Measurements from ENCODE around the gene HLCS. TPM values are rescaled to one million over a fixed set of nuclear protein-coding genes. Genes with fewer than 3 reads are reported as not detected.

The HLCS gene
- total RNA-seq, 1 donor from 2014 or later = 25.0 TPM

- H3K4me3 ChIP-seq = peak overlapping the region; percentile 65
- H3K9ac ChIP-seq = no peak overlapping the region
- peak overlapping the region; percentile 86 for H3K4me3 Mint-ChIP-seq
- peaks cover 46% of the 10 kb centered on the region for H3K4me1 ChIP-seq
- no peaks in the 10 kb centered on the region for H3K79me2 ChIP-seq (ENCODE audit: low read depth)
- no peaks in the 10 kb centered on the region for H3K36me3 Mint-ChIP-seq
- TF ChIP-seq EZH2 (IDR thresholded peaks at IDR 0.05) (peak; percentile 46), EZH2phosphoT487 (IDR thresholded peaks at IDR 0.05) (no peak)
- TF ChIP-seq, protein P1, sequence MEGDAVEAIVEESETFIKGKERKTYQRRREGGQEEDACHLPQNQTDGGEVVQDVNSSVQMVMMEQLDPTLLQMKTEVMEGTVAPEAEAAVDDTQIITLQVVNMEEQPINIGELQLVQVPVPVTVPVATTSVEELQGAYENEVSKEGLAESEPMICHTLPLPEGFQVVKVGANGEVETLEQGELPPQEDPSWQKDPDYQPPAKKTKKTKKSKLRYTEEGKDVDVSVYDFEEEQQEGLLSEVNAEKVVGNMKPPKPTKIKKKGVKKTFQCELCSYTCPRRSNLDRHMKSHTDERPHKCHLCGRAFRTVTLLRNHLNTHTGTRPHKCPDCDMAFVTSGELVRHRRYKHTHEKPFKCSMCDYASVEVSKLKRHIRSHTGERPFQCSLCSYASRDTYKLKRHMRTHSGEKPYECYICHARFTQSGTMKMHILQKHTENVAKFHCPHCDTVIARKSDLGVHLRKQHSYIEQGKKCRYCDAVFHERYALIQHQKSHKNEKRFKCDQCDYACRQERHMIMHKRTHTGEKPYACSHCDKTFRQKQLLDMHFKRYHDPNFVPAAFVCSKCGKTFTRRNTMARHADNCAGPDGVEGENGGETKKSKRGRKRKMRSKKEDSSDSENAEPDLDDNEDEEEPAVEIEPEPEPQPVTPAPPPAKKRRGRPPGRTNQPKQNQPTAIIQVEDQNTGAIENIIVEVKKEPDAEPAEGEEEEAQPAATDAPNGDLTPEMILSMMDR (IDR thresholded peaks at IDR 0.05) = no peak
- peaks cover 40% of the 10 kb centered on the region for H3K27me3 ChIP-seq
- H2AFZ ChIP-seq (replicated peaks) = peak overlapping the region; percentile 54
- H4K20me1 ChIP-seq (ENCODE audit: low read depth) = no peaks in the 10 kb centered on the region
- peaks cover 14% of the 10 kb centered on the region for H3K27me3 Mint-ChIP-seq (ENCODE audit: insufficient read depth, low read depth)
- H3F3A ChIP-seq (ENCODE audit: low read depth) = peaks cover 27% of the 10 kb centered on the region
- H3K4me2 ChIP-seq = peak overlapping the region; percentile 92
- H3K9me3 Mint-ChIP-seq = no peaks in the 10 kb centered on the region
- H3K4me1 Mint-ChIP-seq = peaks cover 54% of the 10 kb centered on the region
- no peaks in the 10 kb centered on the region for H3K36me3 ChIP-seq
- H3K27ac ChIP-seq = no peak overlapping the region
- H3K9me3 ChIP-seq (ENCODE audit: low read depth) = no peaks in the 10 kb centered on the region
- peak overlapping the region; percentile 57 for H3K27ac Mint-ChIP-seq
- DNase-seq (ENCODE audit: low spot score) = no peak
Observed at GRCh38 chr21:36747041-36747814, 219.2 kb downstream of the HLCS start.

- Histone ChIP-seq H2AFZ (replicated peaks) (no peak overlapping the region), H3K9ac (no peak overlapping the region)
- no peak overlapping the region for H3K4me3 Mint-ChIP-seq
Observed at GRCh38 chr21:36745459-36745858, 221.0 kb downstream of the HLCS start.

GRCh38 chr21:36744560-36745231 is 221.8 kb downstream of the HLCS start:
- no peak overlapping the region for H3K9ac ChIP-seq
- no peaks in the 10 kb centered on the region for H3K9me3 ChIP-seq (ENCODE audit: low read depth)
- peaks cover 40% of the 10 kb centered on the region for H3K27me3 ChIP-seq
- H3K27ac ChIP-seq = no peak overlapping the region
- peaks cover 12% of the 10 kb centered on the region for H3F3A ChIP-seq (ENCODE audit: low read depth)
- no peaks in the 10 kb centered on the region for H4K20me1 ChIP-seq (ENCODE audit: low read depth)
- no peak overlapping the region for H3K4me3 ChIP-seq
- no peaks in the 10 kb centered on the region for H3K9me3 Mint-ChIP-seq
- H2AFZ ChIP-seq (replicated peaks) = no peak overlapping the region
- H3K4me1 ChIP-seq = peaks cover 23% of the 10 kb centered on the region
- peak overlapping the region; percentile 66 for H3K27ac Mint-ChIP-seq
- H3K4me2 ChIP-seq = no peak overlapping the region
- no peak overlapping the region for H3K4me3 Mint-ChIP-seq
- TF ChIP-seq, protein P1 (IDR thresholded peaks at IDR 0.05) = no peak
- no peak for TF ChIP-seq EZH2phosphoT487 (IDR thresholded peaks at IDR 0.05)
- peaks cover 10% of the 10 kb centered on the region for H3K27me3 Mint-ChIP-seq (ENCODE audit: insufficient read depth, low read depth)
- H3K36me3 ChIP-seq = no peaks in the 10 kb centered on the region
- DNase-seq (ENCODE audit: low spot score) = no peak
- H3K36me3 Mint-ChIP-seq = no peaks in the 10 kb centered on the region
- no peaks in the 10 kb centered on the region for H3K79me2 ChIP-seq (ENCODE audit: low read depth)
- peaks cover 30% of the 10 kb centered on the region for H3K4me1 Mint-ChIP-seq

More at GRCh38 chr21:36745459-36745858, 221.0 kb downstream of the HLCS start:
- Mint-ChIP-seq H3K27ac (no peak overlapping the region), H3K9me3 (no peaks in the 10 kb centered on the region), H3K36me3 (no peaks in the 10 kb centered on the region), H3K27me3 (ENCODE audit: insufficient read depth, low read depth) (peaks cover 14% of the 10 kb centered on the region), H3K4me1 (peaks cover 38% of the 10 kb centered on the region)
- peaks cover 40% of the 10 kb centered on the region for H3K27me3 ChIP-seq
- TF ChIP-seq, protein P1 (IDR thresholded peaks at IDR 0.05) = no peak
- TF ChIP-seq EZH2phosphoT487 (IDR thresholded peaks at IDR 0.05) = no peak
- TF ChIP-seq EZH2 (IDR thresholded peaks at IDR 0.05) = no peak
- no peak overlapping the region for H3K4me3 ChIP-seq
- no peaks in the 10 kb centered on the region for H4K20me1 ChIP-seq (ENCODE audit: low read depth)
- H3F3A ChIP-seq (ENCODE audit: low read depth) = peaks cover 20% of the 10 kb centered on the region
- no peaks in the 10 kb centered on the region for H3K36me3 ChIP-seq
- no peaks in the 10 kb centered on the region for H3K9me3 ChIP-seq (ENCODE audit: low read depth)
- H3K4me1 ChIP-seq = peaks cover 28% of the 10 kb centered on the region
- no peak overlapping the region for H3K4me2 ChIP-seq
- H3K27ac ChIP-seq = no peak overlapping the region
- no peaks in the 10 kb centered on the region for H3K79me2 ChIP-seq (ENCODE audit: low read depth)
- DNase-seq (ENCODE audit: low spot score) = no peak
